ENCODE measurements around the gene COL11A2.

- TF ChIP-seq CTCF (conservative IDR thresholded peaks at IDR 0.05; ENCODE audit: low read depth, low read length) = no peak
- TF ChIP-seq EZH2 (IDR thresholded peaks at IDR 0.05; ENCODE audit: low read length, unreplicated experiment) = no peak
These were observed 44.1 kb upstream of the COL11A2 start for GRCh38 chr6:33236328-33236727.

Measured in PC-3 (cell line).